ENCODE measurements around the gene GRB10.

GRCh38 chr7:50656141-50656895 is 126.4 kb downstream of the GRB10 start:
- TF ChIP-seq CTCF (IDR thresholded peaks at IDR 0.05) (no peak), POLR2A (IDR thresholded peaks at IDR 0.05) (no peak)

Data from testis (tissue), 2 donors.